ENCODE data around the gene TEAD3.

DNA sequence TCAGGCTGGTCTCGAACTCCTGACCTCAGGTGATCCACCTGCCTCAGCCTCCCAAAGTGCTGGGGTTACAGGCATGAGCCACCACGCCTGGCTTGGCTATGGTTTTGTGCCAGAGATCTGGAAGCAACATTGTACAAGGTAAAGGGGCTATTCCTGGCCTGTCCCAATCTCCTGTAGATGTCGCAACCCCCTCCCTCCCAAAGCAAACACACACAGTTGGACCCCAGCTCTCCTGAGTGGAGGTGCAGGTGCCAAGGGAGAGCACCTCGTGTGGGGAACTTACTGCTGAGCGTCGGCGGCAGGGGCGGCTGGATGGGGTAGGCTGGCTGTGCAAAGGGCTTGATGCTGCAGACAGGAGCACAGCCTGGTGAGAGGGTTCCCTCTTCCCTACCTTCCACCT is 19.9 kb downstream of the TEAD3 start:
- TF ChIP-seq, protein P1, sequence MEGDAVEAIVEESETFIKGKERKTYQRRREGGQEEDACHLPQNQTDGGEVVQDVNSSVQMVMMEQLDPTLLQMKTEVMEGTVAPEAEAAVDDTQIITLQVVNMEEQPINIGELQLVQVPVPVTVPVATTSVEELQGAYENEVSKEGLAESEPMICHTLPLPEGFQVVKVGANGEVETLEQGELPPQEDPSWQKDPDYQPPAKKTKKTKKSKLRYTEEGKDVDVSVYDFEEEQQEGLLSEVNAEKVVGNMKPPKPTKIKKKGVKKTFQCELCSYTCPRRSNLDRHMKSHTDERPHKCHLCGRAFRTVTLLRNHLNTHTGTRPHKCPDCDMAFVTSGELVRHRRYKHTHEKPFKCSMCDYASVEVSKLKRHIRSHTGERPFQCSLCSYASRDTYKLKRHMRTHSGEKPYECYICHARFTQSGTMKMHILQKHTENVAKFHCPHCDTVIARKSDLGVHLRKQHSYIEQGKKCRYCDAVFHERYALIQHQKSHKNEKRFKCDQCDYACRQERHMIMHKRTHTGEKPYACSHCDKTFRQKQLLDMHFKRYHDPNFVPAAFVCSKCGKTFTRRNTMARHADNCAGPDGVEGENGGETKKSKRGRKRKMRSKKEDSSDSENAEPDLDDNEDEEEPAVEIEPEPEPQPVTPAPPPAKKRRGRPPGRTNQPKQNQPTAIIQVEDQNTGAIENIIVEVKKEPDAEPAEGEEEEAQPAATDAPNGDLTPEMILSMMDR (IDR thresholded peaks at IDR 0.05): no peak
- TF ChIP-seq POLR2A (IDR thresholded peaks at IDR 0.05): no peak
- no peak for TF ChIP-seq EP300 (IDR thresholded peaks at IDR 0.05)
- TF ChIP-seq POLR2AphosphoS5 (IDR thresholded peaks at IDR 0.05): peak in 1 of 4 donors; percentile 9

All from sigmoid colon (tissue), 4 donors.